Inferior parietal cortex (tissue), 1 donor: ENCODE measurements around the gene URI1.
"Not testable (repeated sequence)": the region's sequence is repeated elsewhere in the genome, so short reads cannot be mapped to it uniquely, and the experiment has no call there.

Experiments
- DNase-seq: peaks from one replicate; pipeline ENCODE4 v3.0.0-alpha.2; 2016; ENCODE audit errors: extremely low spot score

The URI1 gene

GRCh38 chr19:29940971-29941585, 961 bp upstream of the URI1 start:
- no peak for DNase-seq

- DNase-seq: no peak
Measured at GRCh38 chr19:29942404-29943261, 594 bp downstream of the URI1 start.

GRCh38 chr19:29943615-29944014, 1.6 kb downstream of the URI1 start:
- DNase-seq: no peak

GRCh38 chr19:29944390-29945012, 2.5 kb downstream of the URI1 start:
- DNase-seq: no peak

GRCh38 chr19:29945017-29945416, 3.0 kb downstream of the URI1 start:
- DNase-seq: no peak

GRCh38 chr19:29945433-29945832, 3.4 kb downstream of the URI1 start:
- DNase-seq: no peak

- no peak for DNase-seq
Measured at GRCh38 chr19:29946645-29947044, 4.6 kb downstream of the URI1 start.

GRCh38 chr19:29947871-29948270, 5.8 kb downstream of the URI1 start:
- no peak for DNase-seq

GRCh38 chr19:29948759-29949470, 6.9 kb downstream of the URI1 start:
- not testable (repeated sequence) for DNase-seq

GRCh38 chr19:29952177-29952576, 10.1 kb downstream of the URI1 start:
- no peak for DNase-seq

- no peak for DNase-seq
Measured at GRCh38 chr19:29952646-29953045, 10.6 kb downstream of the URI1 start.

- DNase-seq: no peak
Measured at GRCh38 chr19:29953352-29954247, 11.6 kb downstream of the URI1 start.

- no peak for DNase-seq
Measured at GRCh38 chr19:29956855-29957254, 14.8 kb downstream of the URI1 start.

- no peak for DNase-seq
Measured at GRCh38 chr19:29961311-29961710, 19.3 kb downstream of the URI1 start.

GRCh38 chr19:29962793-29963192, 20.8 kb downstream of the URI1 start:
- no peak for DNase-seq

- no peak for DNase-seq
Measured at GRCh38 chr19:29963576-29963975, 21.5 kb downstream of the URI1 start.

GRCh38 chr19:29964171-29964570, 22.1 kb downstream of the URI1 start:
- DNase-seq: no peak

- DNase-seq: no peak
Measured at GRCh38 chr19:29965492-29965891, 23.5 kb downstream of the URI1 start.

- not testable (repeated sequence) for DNase-seq
Measured at GRCh38 chr19:29966142-29966541, 24.1 kb downstream of the URI1 start.

- DNase-seq: no peak
Measured at GRCh38 chr19:29966588-29967249, 24.7 kb downstream of the URI1 start.

- no peak for DNase-seq
Measured at GRCh38 chr19:29967623-29968022, 25.6 kb downstream of the URI1 start.
